GM10847 (cell line): Measurements from ENCODE around the gene FRMD4A.

ENCODE experiments used
- POLR2A ChIP-seq: IDR thresholded peaks from 2 replicates; pipeline ENCODE4 v1.6.1; 2011; ENCODE audit not compliant: insufficient read length; ENCODE audit errors: extremely low read depth

Gene FRMD4A

GRCh38 chr10:13758312-13758711 is 572.4 kb downstream of the FRMD4A start:
- no peak for TF ChIP-seq POLR2A

- TF ChIP-seq POLR2A, result no peak
Observed at GRCh38 chr10:13754277-13754676, 576.4 kb downstream of the FRMD4A start.

- no peak for TF ChIP-seq POLR2A
Observed at GRCh38 chr10:13751191-13751764, 579.4 kb downstream of the FRMD4A start.

GRCh38 chr10:13750299-13751190 is 580.2 kb downstream of the FRMD4A start:
- no peak for TF ChIP-seq POLR2A

GRCh38 chr10:13745271-13745670 is 585.5 kb downstream of the FRMD4A start:
- no peak for TF ChIP-seq POLR2A

GRCh38 chr10:13743963-13744362 is 586.8 kb downstream of the FRMD4A start:
- no peak for TF ChIP-seq POLR2A

GRCh38 chr10:13743101-13743693 is 587.5 kb downstream of the FRMD4A start:
- TF ChIP-seq POLR2A, result no peak

GRCh38 chr10:13741438-13741837 is 589.3 kb downstream of the FRMD4A start:
- TF ChIP-seq POLR2A, result no peak

GRCh38 chr10:13740461-13740860 is 590.3 kb downstream of the FRMD4A start:
- no peak for TF ChIP-seq POLR2A

GRCh38 chr10:13739183-13739582 is 591.5 kb downstream of the FRMD4A start:
- no peak for TF ChIP-seq POLR2A

- no peak for TF ChIP-seq POLR2A
Observed at GRCh38 chr10:13736506-13736905, 594.2 kb downstream of the FRMD4A start.

GRCh38 chr10:13734151-13734550 is 596.6 kb downstream of the FRMD4A start:
- no peak for TF ChIP-seq POLR2A

GRCh38 chr10:13733071-13733470 is 597.7 kb downstream of the FRMD4A start:
- no peak for TF ChIP-seq POLR2A

- TF ChIP-seq POLR2A, result no peak
Observed at GRCh38 chr10:13732465-13732881, 598.3 kb downstream of the FRMD4A start.

- TF ChIP-seq POLR2A, result no peak
Observed at GRCh38 chr10:13731799-13732198, 598.9 kb downstream of the FRMD4A start.

GRCh38 chr10:13730956-13731355 is 599.8 kb downstream of the FRMD4A start:
- no peak for TF ChIP-seq POLR2A
